ENCODE data around the gene LMAN2L.

Gene LMAN2L

DNA sequence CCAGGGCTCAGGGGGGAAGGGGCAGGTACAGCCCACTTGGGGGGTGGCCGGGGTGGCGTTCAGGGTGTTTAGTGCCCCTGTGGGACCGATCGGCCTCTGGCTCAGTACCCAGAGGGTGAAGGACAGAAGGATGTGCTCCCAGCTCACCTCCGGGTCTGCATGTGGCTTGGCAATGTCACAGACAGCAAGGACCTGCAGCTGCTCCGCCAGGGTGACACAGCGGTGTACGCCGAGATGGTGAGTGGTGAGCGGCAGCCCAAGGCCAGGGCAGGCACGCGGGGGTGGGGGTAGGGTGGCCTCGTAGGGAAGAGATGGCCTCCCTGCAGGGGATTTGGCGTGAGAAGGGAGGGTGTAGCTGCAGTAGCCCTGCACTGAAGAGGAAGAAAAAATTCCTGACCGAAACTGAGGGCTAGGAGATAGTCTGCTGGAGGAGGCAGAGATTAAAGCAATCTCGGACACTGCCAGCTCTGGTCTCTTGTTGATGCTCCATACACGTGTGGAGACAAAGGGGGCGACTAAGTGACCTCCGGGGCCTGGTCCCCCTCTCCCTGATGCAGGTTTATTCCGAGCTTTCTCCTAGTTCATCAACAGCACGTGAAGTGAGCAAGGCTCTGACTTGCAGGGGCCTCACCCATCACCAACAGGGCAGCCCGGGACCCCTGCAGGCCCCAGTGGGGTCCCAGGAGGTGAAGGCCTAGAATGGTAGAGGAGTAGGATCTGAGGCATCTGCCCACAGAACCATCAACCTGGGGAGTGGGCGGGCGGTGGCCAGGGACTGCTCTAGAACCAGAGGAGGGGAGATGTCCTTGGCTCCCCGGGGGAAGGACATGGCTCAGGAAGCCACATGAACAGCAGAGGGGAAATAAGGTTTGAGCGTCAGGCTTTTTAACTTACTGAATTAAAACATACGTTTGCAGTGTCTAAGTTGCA, 51.9 kb downstream of the LMAN2L start:
- DNase-seq (ENCODE audit: low spot score) = no peak
- TF ChIP-seq, protein P1, sequence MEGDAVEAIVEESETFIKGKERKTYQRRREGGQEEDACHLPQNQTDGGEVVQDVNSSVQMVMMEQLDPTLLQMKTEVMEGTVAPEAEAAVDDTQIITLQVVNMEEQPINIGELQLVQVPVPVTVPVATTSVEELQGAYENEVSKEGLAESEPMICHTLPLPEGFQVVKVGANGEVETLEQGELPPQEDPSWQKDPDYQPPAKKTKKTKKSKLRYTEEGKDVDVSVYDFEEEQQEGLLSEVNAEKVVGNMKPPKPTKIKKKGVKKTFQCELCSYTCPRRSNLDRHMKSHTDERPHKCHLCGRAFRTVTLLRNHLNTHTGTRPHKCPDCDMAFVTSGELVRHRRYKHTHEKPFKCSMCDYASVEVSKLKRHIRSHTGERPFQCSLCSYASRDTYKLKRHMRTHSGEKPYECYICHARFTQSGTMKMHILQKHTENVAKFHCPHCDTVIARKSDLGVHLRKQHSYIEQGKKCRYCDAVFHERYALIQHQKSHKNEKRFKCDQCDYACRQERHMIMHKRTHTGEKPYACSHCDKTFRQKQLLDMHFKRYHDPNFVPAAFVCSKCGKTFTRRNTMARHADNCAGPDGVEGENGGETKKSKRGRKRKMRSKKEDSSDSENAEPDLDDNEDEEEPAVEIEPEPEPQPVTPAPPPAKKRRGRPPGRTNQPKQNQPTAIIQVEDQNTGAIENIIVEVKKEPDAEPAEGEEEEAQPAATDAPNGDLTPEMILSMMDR (conservative IDR thresholded peaks at IDR 0.05; ENCODE audit: low read depth) = no peak
- CTCF ChIA-PET = interaction anchor here (0.7 kb wide), 1 partner anchor 240 kb away, joined by 6 read pairs; no protein-coding TSS in a partner anchor
- no peak overlapping the region for H3K27ac ChIP-seq
- POLR2A ChIA-PET (ENCODE audit: low non-redundant PET) = no interaction called here

DNA sequence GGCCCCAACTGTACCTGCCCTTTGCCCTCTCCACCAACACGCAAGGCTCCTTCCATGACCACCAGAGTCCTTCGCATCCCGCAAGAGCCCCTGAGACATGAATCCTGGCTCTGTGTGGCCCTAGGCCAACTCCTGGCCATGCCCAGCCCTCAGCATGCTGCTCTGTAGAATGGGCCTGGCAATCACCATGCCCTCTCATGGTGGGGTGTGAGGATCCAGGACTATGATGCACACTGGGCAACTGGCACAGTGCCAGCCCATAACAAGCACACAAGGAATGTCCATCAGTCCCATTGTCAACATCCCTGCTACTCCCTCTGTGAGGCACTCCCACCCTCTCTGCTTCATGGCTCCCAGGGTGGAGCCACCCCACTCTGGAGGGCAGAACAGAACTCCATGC, 52.6 kb downstream of the LMAN2L start:
- ChIA-PET POLR2A (ENCODE audit: low non-redundant PET) (no interaction called here), CTCF (interaction anchor here (0.7 kb wide), 1 partner anchor 241 kb away, joined by 6 read pairs; no protein-coding TSS in a partner anchor)
- TF ChIP-seq, protein P1 (conservative IDR thresholded peaks at IDR 0.05; ENCODE audit: low read depth) = no peak
- DNase-seq (ENCODE audit: low spot score) = no peak
- H3K27ac ChIP-seq = no peak overlapping the region

DNA sequence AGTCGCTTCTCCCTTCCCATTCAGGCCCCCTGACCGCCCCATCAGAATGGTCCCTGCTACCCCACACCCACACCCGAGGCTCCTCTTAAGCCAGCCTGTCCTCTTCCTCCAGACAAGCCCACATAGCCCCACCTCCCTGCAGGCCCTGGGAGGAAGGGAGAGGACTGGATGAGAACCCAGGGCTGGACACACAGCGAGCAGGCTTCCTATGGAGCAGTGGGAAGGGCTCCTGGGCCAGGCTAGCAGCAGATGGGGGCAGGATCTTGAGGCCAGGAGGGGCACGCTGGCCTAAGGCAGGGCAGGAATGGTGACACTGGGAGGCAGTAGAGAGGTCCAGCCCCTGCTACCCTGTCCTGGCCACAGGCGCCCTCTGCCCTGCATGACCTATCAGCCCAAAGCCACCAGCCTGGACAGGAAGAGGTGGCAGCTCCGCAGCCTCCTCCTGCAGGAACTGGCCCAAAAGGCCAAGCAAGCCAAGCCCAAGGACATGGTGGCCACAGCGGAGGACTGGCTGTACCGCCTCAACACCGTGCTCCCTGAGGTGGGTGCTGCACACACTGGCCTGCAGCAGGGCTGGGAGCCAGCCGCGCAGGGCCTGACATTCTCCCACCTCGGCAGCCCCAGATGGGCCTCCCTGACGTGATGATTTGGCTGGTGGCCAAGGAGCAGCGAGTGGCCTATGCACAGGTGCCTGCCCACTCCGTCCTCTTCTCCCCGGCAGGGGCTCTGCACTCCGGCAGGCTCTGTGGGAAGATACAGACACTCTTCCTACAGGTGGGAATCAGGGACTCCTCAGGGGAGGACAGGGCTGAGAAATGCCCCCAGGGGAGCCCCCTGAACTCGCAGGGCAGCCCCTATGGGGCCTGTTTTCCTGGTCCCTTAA, 54.0 kb downstream of the LMAN2L start:
- TF ChIP-seq, protein P1 (conservative IDR thresholded peaks at IDR 0.05; ENCODE audit: low read depth) = no peak
- ChIA-PET POLR2A (ENCODE audit: low non-redundant PET) (no interaction called here), CTCF (interaction anchor here (0.6 kb wide), 1 partner anchor 38 kb away, joined by 7 read pairs; no protein-coding TSS in a partner anchor)
- DNase-seq (ENCODE audit: low spot score) = no peak
- no peak overlapping the region for H3K27ac ChIP-seq

DNA sequence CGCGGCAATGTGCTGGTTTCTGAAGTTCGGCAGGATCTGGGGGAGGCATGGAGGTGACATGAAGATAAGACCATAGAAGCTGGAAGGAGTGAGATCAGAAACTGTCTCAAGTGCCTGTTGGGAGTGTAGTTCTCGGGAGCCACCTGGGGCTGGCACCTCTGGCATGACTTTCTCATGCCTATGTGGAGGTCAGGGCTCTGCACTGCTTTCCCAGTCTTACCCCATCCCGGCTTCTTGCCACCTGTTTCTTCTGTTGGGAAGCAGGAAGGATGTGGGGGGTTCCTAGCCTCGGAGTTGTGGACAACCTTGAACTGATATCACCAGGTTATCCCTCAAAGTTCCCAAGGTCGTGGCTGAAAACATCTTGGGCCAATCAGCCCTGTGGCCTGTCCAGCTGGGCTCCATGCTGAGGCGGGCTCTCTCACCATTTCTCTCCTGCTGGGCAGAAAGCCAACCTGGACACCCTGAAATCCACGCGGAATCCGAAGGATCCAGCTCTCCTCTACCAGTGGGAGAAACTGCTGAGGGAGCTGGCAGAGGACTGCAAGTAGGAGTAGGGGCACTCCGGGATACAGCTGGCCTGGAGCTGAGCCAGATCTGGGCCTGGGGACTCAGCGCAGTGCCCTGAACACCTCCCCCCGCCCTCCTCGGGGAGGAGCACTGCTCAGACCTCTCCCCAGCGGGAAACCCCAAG, 54.8 kb downstream of the LMAN2L start:
- POLR2A ChIA-PET (ENCODE audit: low non-redundant PET) = no interaction called here
- H3K27ac ChIP-seq = no peak overlapping the region
- no peak for DNase-seq (ENCODE audit: low spot score)
- TF ChIP-seq, protein P1 (conservative IDR thresholded peaks at IDR 0.05; ENCODE audit: low read depth) = no peak
- CTCF ChIA-PET = interaction anchor here (0.6 kb wide), 1 partner anchor 39 kb away, joined by 7 read pairs; no protein-coding TSS in a partner anchor

DNA sequence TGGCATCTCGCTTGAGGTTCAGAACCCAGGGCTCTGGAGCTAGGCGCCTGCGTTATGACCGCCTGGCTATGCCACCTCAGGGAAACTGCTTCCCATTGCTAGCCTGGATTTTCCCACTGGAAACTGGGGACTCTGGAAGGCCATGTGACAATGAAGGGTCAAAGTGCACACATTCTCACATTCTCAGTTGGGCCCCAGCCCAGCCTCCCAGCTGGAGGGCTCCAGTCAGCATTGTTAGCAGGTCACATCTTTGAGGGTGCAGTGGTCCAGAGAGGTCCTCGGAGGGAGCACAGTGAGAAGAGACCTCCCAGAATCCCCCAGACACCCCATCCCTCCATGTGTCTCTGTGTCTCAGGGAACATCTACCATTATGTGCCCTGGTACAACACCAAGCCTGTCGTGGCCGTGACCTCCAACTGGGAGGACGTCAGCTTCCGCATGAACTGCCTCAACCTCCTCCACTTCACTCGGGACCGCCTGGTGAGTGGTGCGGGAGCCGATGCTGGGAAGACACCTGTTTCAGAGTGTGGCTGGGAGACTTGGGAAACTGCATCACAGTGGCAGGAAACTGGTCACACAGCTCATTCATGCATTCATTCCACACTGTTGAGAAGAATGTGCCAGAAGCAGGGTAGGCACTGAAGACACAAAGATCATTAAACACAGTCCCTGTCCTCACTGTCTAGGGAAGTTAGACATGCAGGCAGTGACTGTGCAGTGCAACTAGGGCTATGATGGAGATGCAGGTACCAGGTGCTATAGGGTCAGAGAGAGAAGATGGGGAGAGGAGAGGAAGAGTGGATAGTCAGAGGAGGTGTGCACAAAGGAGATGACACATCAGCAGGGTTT, 55.7 kb downstream of the LMAN2L start:
- ChIA-PET POLR2A (ENCODE audit: low non-redundant PET) (no interaction called here), CTCF (no interaction called here)
- TF ChIP-seq, protein P1 (conservative IDR thresholded peaks at IDR 0.05; ENCODE audit: low read depth) = no peak
- no peak for DNase-seq (ENCODE audit: low spot score)
- H3K27ac ChIP-seq = no peak overlapping the region
